ENCODE measurements around the gene TTC16.
A peak's percentile ranks its signal among the peaks of the same experiment; 100 is the strongest.

The TTC16 gene

GRCh38 chr9:127715470-127716337 lies at the start of gene TTC16, which contains the start of gene PTRH1:
Gene TTC16, plus strand, starts transcription at chr9:127716079. Its CDS starts 67 bp downstream, at chr9:127716146.
Gene PTRH1, minus strand, starts transcription at chr9:127715663. Its CDS starts 24 bp downstream, at chr9:127715639.
- DNase-seq: peak; percentile 92

- no peak for DNase-seq
These were observed 48.6 kb upstream of the TTC16 start for GRCh38 chr9:127667127-127667844.

- DNase-seq: no peak
These were observed 48.0 kb upstream of the TTC16 start for GRCh38 chr9:127667906-127668305.

- no peak for DNase-seq
These were observed 42.6 kb upstream of the TTC16 start for GRCh38 chr9:127673234-127673633.

GRCh38 chr9:127676638-127677037 lies 39.2 kb upstream of the TTC16 start:
- DNase-seq: no peak

- no peak for DNase-seq
These were observed 36.4 kb upstream of the TTC16 start for GRCh38 chr9:127679506-127679905.

- DNase-seq: no peak
These were observed 35.7 kb upstream of the TTC16 start for GRCh38 chr9:127680226-127680625.

GRCh38 chr9:127680846-127681245 lies 35.0 kb upstream of the TTC16 start:
- no peak for DNase-seq

GRCh38 chr9:127682351-127683136 lies 33.3 kb upstream of the TTC16 start:
- DNase-seq: no peak

- no peak for DNase-seq
These were observed 32.2 kb upstream of the TTC16 start for GRCh38 chr9:127683723-127684122.

GRCh38 chr9:127684576-127684975 lies 31.3 kb upstream of the TTC16 start:
- DNase-seq: no peak

GRCh38 chr9:127686461-127687393 lies 29.2 kb upstream of the TTC16 start:
- DNase-seq: no peak

GRCh38 chr9:127689329-127690000 lies 26.4 kb upstream of the TTC16 start:
- DNase-seq: no peak

GRCh38 chr9:127690735-127691134 lies 25.1 kb upstream of the TTC16 start:
- DNase-seq: no peak

GRCh38 chr9:127692071-127692470 lies 23.8 kb upstream of the TTC16 start:
- no peak for DNase-seq

GRCh38 chr9:127693143-127693542 lies 22.7 kb upstream of the TTC16 start:
- DNase-seq: no peak

GRCh38 chr9:127693697-127694096 lies 22.2 kb upstream of the TTC16 start:
- DNase-seq: no peak

- DNase-seq: no peak
These were observed 20.8 kb upstream of the TTC16 start for GRCh38 chr9:127694890-127695720.

GRCh38 chr9:127697575-127697974 lies 18.3 kb upstream of the TTC16 start:
- no peak for DNase-seq

- DNase-seq: no peak
These were observed 17.5 kb upstream of the TTC16 start for GRCh38 chr9:127698386-127698785.
